Left renal pelvis (tissue), 4 donors: Measurements from ENCODE around the gene MEAF6. TPM values are rescaled to one million over a fixed set of nuclear protein-coding genes. Genes with fewer than 3 reads are reported as not detected.

Experiments
- DNase-seq, 4 donors: peaks; one replicate each; pipeline ENCODE4 v3.0.0-alpha.2; 2013; ENCODE audit warnings: low read depth in 4 of 4, low spot score in 3 of 4
- polyA plus RNA-seq, 4 donors: library from polyadenylated mRNA; unstranded; fragments of 120-200 nt; gene quantifications; one replicate each; pipeline ENCODE4 v1.2.1, GENCODE V29; 2013; ENCODE audit not compliant: insufficient read length in 4 of 4

Gene MEAF6
- polyA plus RNA-seq, 4 donors, result 74.2 to 106 (median 96.7) TPM

DNA sequence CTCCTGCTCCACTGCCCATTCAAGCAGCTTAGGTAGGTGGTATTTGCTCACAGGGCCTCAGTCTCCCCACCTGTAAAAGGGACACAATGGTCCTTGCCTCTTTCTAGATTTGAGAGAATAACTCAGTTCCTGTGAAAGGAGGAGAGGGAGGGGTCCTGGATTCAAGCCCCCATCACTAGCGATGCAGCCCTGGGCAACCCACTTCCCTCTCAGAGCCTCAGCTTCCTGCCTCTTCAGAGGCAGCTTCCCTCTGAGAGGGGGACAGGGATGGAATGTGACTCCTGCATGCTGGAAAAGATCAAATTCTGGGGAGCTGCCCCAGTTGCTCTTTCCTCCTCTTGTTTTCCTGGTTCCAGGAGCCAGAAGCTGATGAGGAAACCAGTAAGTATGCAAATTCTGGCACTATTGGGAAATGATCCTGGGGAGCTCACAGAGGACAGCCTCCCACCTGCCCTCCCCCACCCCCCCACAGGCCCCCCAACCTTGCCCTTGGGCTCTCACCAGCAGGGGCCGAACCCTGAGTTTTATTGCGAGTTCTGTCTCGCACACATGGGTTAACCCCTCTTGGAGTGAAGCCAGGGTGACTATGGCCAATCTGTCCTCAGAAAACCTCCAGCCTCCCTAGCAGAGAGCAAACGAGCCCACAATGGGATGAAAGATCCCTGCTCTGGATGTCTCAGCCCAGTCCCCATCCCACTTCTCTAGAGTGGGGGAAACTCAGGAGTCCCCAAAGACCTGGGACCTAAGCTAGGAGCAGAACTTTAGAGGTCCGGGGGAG lies 28.5 kb downstream of the MEAF6 start:
- no peak for DNase-seq

DNA sequence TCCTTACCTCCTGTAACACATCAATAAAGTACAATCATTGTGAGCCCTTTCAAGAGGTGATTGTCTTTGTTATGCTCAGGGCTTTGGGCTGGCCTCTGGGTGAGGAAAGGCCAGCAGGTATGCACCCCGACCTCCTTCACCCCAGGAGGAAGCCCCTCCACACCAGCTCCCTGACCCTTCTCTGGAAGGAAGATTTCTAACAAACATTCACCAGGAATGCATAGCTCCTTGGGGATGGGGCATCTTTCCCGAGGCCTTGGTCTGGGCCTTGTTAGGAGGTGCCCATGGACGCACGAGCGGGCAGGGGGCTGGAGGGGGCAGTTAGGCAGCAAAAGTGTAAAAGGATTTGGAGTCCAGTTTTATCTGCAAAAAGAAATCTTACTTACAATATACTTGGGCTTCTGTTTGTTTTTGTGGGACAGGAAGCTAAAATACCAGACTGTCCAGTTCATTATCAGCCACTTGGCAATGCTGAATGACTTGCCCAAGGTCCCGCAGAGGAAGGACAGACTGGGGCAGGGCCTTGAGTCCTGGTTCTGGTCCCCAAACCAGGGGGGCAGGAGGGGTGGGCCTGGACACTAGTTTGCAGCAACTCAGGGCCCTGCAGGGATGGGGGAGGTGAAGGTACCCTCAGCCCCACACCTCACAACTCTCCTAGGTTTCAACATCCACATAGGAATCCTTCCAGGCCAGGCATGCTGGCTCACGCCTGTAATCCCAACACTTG lies 30.1 kb downstream of the MEAF6 start:
- no peak for DNase-seq

DNA sequence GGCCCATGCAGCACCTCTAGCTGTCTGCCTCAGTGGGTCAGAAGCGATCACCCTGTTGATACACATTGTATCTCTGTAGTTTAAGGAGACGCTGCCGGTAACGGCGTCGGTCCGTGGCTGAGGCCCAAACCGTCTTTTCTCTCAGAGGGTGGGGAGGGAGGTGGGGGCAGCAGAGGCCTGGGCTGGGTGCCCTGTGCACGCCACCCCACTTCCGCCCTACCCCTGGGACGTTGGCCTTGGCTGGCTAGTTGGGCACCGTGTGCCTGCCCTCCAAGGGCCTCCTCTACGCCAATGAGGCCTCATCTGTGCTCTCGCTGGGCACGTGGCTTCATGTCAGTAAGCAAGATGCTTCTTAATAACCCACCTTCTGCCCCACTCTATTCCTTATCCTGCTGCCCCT lies 30.8 kb downstream of the MEAF6 start:
- no peak for DNase-seq

- DNase-seq, result no peak
Observed at GRCh38 chr1:37482796-37483744, 31.5 kb downstream of the MEAF6 start.

GRCh38 chr1:37482004-37482785 lies 32.4 kb downstream of the MEAF6 start:
- DNase-seq, result no peak

DNA sequence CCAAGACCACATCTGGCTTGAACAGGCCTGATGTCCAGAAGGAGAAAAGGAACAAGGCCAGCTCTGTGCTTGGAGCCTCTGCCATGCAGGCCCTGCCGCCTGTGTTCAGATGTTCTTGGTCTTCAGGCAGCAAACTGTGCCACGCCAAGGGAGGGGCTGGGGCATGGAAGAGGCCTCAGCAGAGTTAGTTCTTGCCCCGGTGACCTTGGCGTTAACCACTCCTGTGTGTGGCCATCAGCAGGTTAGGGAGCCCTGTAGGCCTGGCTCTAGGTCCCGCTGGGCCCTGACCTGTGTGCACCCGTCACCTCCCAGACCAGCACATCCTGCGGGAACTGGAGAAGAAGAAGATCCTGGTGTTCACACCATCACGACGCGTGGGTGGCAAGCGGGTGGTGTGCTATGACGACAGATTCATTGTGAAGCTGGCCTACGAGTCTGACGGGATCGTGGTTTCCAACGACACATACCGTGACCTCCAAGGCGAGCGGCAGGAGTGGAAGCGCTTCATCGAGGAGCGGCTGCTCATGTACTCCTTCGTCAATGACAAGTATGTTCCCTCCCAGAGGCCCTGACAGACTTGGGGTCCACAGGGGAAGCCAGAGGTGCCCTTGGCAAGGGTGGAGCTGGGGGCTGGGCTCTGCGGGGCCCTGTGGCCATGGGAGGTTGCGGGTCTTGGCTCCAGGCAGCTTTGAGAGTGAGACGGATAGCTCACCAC lies 33.1 kb downstream of the MEAF6 start:
- no peak for DNase-seq

DNA sequence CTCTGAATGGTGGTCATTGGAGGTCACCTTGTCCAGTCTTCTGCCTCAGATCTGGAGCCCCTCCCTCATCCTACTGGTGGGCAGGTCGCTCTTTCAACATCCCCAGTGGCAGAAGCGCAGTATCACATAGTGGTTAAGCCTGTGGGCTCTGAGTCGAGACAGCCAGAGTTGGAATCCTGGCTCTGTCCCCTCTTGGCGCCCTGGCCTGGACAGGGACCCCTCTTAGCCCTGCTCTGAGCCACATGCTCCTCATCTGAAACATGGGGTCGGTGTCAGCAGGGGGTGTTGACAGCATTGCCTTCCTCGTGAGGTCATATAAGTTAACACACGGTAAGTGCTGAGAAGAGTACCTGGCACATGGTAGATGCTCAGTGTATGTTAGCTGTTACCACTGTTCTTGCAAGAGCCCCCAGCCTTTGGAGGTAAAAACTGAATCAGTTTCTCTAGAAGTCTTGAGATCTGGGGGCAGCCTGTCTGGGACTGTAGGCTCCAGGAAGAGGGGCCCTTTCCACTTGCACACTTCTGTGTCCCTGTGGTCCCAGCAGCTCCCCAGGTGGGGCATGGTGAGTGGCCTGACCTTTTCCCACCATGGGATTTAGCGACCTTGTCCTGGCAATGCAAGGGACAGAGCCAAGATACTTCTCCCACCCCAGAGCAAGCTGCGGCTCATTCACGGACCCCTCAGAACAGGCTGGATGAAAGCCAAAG lies 33.8 kb downstream of the MEAF6 start:
- no peak for DNase-seq

GRCh38 chr1:37480125-37480466 lies 34.5 kb downstream of the MEAF6 start:
- DNase-seq, result no peak

- DNase-seq, result no peak
Observed at GRCh38 chr1:37479255-37480124, 35.1 kb downstream of the MEAF6 start.

GRCh38 chr1:37478890-37479254 lies 35.7 kb downstream of the MEAF6 start:
- no peak for DNase-seq

DNA sequence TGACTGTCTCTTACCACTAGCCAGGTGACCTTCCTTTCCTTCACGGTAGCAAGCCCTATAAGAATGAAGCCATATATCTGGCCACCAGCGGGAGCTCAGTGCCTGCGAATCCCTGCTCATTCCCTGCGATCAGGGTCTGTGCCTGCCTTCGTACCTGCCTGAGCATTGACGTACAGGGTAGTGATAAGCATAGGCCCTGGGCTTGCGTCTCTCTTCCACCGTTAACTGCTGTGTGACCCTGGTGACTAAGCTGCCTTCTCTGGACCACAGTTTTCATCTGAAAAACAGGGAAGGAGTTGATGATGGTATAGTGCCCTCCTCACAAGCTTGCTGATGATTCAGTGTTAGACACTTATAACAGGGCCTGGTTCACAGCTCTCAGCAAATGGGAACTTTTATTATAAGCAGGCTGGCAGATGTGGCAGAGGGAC lies 36.1 kb downstream of the MEAF6 start:
- no peak for DNase-seq

- no peak for DNase-seq
Observed at GRCh38 chr1:37477946-37478345, 36.6 kb downstream of the MEAF6 start.

DNA sequence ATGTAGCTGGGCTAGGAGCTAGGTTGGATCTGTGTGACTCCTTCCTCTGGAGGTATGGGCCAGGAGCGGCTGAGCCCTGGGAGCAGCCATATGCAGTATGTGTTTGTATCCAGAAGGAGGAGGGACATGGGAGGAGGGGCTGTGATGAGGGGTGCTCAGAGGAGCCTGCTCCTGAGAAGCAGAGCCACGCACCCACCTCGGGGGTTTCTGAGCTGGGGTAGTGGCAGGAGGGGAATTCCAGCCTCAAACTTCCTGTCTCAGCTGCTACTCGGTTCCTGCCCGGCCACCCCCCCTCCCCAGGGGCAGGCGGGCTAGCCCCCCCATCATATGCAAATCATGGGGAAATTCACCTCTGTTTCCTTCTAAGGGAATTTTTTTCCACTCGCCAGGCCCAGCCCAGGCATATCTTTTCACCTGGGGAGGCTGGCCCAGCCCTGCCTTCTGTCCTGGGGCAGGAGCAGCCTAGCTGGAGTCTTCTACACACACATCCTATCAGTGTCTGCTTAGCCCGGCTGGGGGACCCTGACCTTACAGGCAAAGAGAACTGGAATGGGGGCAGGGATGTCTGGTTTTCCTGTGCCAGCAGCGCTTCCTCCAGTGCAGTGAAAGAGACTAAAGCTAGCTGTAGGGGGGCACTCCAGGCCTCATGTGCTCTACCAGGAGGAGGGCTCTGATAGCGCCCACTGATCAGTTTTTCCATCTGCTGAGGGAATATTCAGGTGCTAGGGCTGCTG lies 37.2 kb downstream of the MEAF6 start:
- DNase-seq, result no peak

GRCh38 chr1:37476460-37477197 lies 37.9 kb downstream of the MEAF6 start:
- no peak for DNase-seq

DNA sequence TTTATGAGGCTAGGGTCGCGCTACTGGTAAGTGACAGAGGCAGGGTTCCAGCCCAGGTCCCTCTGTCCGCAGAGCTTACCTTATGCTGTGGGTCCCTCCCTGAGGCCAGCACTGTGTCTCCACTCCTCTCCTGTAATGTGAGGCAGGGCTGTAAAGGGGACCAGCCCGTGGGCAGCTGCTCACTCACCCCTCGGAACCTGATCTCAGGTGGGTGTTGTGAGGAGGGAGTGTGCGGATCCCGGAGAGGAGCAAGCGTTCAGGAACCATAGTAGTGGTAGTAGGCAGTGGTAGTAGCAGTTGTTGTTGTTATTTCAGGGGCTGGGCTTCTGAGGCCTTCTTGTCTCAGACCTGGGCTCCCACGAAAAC lies 38.5 kb downstream of the MEAF6 start:
- DNase-seq, result no peak

DNA sequence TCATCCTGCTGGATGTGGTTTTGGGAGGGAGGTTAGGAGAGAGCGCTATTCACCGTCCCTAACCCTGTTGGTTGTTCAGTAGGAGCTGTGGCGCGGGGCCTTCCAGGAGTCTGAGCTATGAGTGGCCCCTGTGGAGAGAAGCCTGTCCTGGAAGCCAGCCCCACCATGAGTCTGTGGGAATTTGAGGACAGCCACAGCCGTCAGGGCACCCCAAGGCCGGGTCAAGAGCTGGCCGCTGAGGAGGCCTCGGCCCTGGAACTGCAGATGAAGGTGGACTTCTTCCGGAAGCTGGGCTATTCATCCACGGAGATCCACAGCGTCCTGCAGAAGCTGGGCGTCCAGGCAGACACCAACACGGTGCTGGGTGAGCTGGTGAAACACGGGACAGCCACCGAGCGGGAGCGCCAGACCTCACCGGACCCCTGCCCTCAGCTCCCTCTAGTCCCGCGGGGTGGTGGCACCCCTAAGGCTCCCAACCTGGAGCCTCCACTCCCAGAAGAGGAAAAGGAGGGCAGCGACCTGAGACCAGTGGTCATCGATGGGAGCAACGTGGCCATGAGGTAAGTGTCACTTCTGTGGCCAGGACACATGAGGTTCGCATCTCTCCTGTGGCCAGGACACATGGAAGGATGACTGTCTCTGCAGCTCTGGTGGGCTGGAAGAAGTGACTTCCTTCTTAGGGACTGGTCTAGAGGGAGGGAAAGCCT lies 39.0 kb downstream of the MEAF6 start:
- no peak for DNase-seq
